Tibial nerve (tissue), 4 donors: ENCODE measurements around the gene RXFP1. TPM values are rescaled to one million over a fixed set of nuclear protein-coding genes. Genes with fewer than 3 reads are reported as not detected.

Experiments
- DNase-seq, 2 donors: peaks; one replicate each; pipeline ENCODE4 v3.0.0-alpha.2; 2019; ENCODE audit warnings: low spot score in 2 of 2
- H3K27ac ChIP-seq, 4 donors: fragments of 200-600 bp; sonication (generic) in 3 of 4; one replicate each; pipeline ENCODE4 v1.5.1; 2017 to 2019; ENCODE audit warnings: mild to moderate bottlenecking in 1 of 4
- H3K27me3 ChIP-seq, 2 donors: fragments of 200-600 bp; sonication (generic) in 1 of 2; one replicate each; pipeline versions ENCODE4 v1.5.1 to v1.6.0; 2017 to 2019
- H3K36me3 ChIP-seq, 3 donors: fragments of 200-600 bp; sonication (generic); one replicate each; pipeline ENCODE4 v1.5.1; 2018 to 2019
- H3K4me1 ChIP-seq, 4 donors: fragments of 200-600 bp; sonication (generic) in 3 of 4; one replicate each; pipeline ENCODE4 v1.5.1; 2017 to 2019
- H3K4me3 ChIP-seq, 4 donors: fragments of 200-600 bp; sonication (generic) in 3 of 4; one replicate each; pipeline ENCODE4 v1.5.1; 2017 to 2019; ENCODE audit warnings: mild to moderate bottlenecking in 1 of 4, moderate library complexity in 1 of 4
- H3K9me3 ChIP-seq, 4 donors: fragments of 200-600 bp; sonication (generic) in 3 of 4; one replicate each; pipeline ENCODE4 v1.5.1; 2017 to 2019
- EP300 ChIP-seq, 2 donors: sonication (generic); formaldehyde crosslinking; IDR thresholded peaks; one replicate each; pipeline ENCODE4 v1.6.1; 2017; ENCODE audit warnings: antibody characterized with exemption in 2 of 2, mild to moderate bottlenecking in 1 of 2
- POLR2A ChIP-seq, 2 donors: fragments of 450-650 bp; IDR thresholded peaks; one replicate each; pipeline ENCODE4 v1.6.1; 2017; ENCODE audit warnings: antibody characterized with exemption in 2 of 2, mild to moderate bottlenecking in 2 of 2, moderate library complexity in 2 of 2
- WGBS, 2 donors: methylation state at CpG; one replicate each; pipeline ENCODE4 v1.1.5; 2018; 5-methylcytosine and 5-hydroxymethylcytosine counted together
- total RNA-seq, 4 donors: library from RNA; depleted of rRNA; stranded (reverse); fragments of >200 nt; gene quantifications; one replicate each; pipeline ENCODE4 v1.1.0, GENCODE V29; 2016
- TF ChIP-seq, protein P1 (sequence below), 5 experiments: fragments of 200-600 bp in 3 of 5; fragments of 450-650 bp in 2 of 5; sonication (generic) in 3 of 5; IDR thresholded peaks; one replicate each; pipeline ENCODE4 v1.5.1; 2016 to 2019; ENCODE audit warnings: antibody characterized with exemption in 5 of 5, mild to moderate bottlenecking in 3 of 5, moderate library complexity in 2 of 5

The RXFP1 gene
- total RNA-seq, 4 donors from 2014 or later, result not detected

GRCh38 chr4:158527516-158527915, 5.8 kb downstream of the RXFP1 start:
- Histone ChIP-seq H3K4me3 (no peak overlapping the region), H3K4me1 (no peaks in the 10 kb centered on the region), H3K36me3 (no peaks in the 10 kb centered on the region), H3K27me3 (no peaks in the 10 kb centered on the region), H3K9me3 (no peaks in the 10 kb centered on the region), H3K27ac (no peak overlapping the region)
- 92 to 100% methylated on average over 1 of the region's 1 CpG for WGBS, 2 donors
- TF ChIP-seq, protein P1, sequence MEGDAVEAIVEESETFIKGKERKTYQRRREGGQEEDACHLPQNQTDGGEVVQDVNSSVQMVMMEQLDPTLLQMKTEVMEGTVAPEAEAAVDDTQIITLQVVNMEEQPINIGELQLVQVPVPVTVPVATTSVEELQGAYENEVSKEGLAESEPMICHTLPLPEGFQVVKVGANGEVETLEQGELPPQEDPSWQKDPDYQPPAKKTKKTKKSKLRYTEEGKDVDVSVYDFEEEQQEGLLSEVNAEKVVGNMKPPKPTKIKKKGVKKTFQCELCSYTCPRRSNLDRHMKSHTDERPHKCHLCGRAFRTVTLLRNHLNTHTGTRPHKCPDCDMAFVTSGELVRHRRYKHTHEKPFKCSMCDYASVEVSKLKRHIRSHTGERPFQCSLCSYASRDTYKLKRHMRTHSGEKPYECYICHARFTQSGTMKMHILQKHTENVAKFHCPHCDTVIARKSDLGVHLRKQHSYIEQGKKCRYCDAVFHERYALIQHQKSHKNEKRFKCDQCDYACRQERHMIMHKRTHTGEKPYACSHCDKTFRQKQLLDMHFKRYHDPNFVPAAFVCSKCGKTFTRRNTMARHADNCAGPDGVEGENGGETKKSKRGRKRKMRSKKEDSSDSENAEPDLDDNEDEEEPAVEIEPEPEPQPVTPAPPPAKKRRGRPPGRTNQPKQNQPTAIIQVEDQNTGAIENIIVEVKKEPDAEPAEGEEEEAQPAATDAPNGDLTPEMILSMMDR (IDR thresholded peaks at IDR 0.05), result no peak
- TF ChIP-seq EP300 (IDR thresholded peaks at IDR 0.05) (no peak), POLR2A (IDR thresholded peaks at IDR 0.05) (no peak)
- DNase-seq, result no peak

- 76 to 80% methylated on average over 1 of the region's 1 CpG for WGBS, 2 donors
- DNase-seq, result no peak
- TF ChIP-seq POLR2A (IDR thresholded peaks at IDR 0.05) (no peak), EP300 (IDR thresholded peaks at IDR 0.05) (no peak)
- TF ChIP-seq, protein P1 (IDR thresholded peaks at IDR 0.05), result no peak
- Histone ChIP-seq H3K36me3 (no peaks in the 10 kb centered on the region), H3K4me3 (no peak overlapping the region), H3K27me3 (no peaks in the 10 kb centered on the region), H3K4me1 (no peaks in the 10 kb centered on the region), H3K9me3 (no peaks in the 10 kb centered on the region), H3K27ac (no peak overlapping the region)
These were observed 7.8 kb downstream of the RXFP1 start for GRCh38 chr4:158529505-158529904.

DNA sequence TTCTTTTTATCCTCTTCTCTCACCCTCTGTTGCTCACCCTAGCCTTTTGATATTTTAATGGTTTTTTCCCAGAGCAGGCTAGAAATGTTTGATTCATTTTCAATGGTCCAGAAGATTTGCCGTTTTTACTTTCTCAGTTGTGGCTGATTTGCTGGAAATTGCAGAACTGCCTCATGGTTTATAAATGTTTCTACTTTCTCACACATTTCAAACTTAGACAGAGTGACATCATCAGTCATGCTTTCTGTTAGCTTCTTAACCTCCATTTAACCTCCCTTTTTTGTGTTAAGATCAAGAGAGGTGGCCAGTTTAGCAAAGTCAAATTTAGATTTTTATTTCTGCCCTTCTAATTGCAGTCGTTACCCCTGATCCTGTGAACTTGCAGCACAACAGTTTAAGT, 8.7 kb downstream of the RXFP1 start:
- no peak for TF ChIP-seq EP300 (IDR thresholded peaks at IDR 0.05)
- TF ChIP-seq, protein P1 (IDR thresholded peaks at IDR 0.05), result no peak
- no peak for TF ChIP-seq POLR2A (IDR thresholded peaks at IDR 0.05)
- Histone ChIP-seq H3K4me3 (no peak overlapping the region), H3K27ac (no peak overlapping the region), H3K27me3 (no peaks in the 10 kb centered on the region), H3K4me1 (no peaks in the 10 kb centered on the region), H3K9me3 (no peaks in the 10 kb centered on the region), H3K36me3 (no peaks in the 10 kb centered on the region)
- WGBS, 2 donors, result 23 to 29% methylated on average over 2 of the region's 2 CpGs
- no peak for DNase-seq

DNA sequence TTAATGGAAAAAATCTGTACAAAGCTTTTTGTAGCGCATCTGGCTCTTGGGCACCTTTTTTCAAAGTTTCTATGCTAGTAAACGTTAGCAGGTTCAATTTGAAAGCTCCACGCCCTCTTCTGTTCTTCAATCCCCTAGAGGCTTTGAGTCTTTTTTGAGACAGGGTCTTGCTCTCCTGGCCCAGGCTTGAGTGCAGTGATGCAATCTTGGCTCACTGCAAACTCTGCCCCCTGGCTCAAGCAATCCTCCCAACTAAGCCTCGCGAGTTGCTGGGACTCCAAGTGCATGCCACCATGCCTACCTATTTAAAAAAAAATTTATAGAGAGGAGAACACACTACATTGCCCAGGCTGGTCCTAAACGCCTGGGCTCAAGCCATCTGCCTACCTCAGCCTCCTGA, 9.2 kb downstream of the RXFP1 start:
- no peaks in the 10 kb centered on the region for H3K27me3 ChIP-seq
- WGBS, 2 donors, result 71 to 75% methylated on average over 6 of the region's 6 CpGs
- H3K4me3 ChIP-seq, result no peak overlapping the region
- no peak overlapping the region for H3K27ac ChIP-seq
- no peak for DNase-seq
- TF ChIP-seq EP300 (IDR thresholded peaks at IDR 0.05), result no peak
- TF ChIP-seq, protein P1 (IDR thresholded peaks at IDR 0.05), result no peak
- no peak for TF ChIP-seq POLR2A (IDR thresholded peaks at IDR 0.05)
- H3K9me3 ChIP-seq, result no peaks in the 10 kb centered on the region
- no peaks in the 10 kb centered on the region for H3K36me3 ChIP-seq
- H3K4me1 ChIP-seq, result no peaks in the 10 kb centered on the region

DNA sequence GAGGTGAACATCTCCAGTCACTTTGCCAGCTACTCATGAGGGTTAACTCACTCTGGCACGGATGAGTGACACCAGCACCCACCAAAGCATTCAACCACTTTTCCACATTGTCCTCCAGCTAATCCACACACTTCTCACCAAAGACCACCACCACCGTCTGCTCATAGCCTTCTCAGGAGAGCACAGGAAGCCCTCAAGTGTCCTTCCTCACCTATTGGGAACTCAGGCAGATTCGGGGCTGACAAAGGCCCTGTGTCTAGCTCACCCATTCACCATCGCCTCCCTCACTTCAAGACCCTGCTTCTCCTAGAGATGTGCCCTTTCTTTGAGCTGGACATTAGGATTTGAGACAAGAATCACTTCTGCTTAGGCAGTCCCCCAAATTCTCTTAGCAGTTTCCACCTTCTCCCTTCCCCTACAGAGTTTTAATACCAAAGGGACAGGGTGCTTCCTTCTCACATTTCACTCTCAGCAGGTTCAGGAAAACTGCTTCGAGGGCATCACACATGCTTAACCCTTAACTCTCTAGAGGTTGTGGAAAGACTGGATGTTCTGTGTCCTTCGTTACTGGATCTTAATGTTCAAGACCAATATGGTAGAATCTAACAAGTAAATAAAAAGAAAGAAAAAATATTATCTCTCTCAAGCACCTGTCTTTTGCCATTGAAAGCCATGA, 11.0 kb downstream of the RXFP1 start:
- WGBS, 2 donors, result 60% methylated on average over 6 of the region's 6 CpGs

More for the DNA sequence above, 11.0 kb downstream of the RXFP1 start:
- Histone ChIP-seq H3K4me1 (no peaks in the 10 kb centered on the region), H3K4me3 (no peak overlapping the region), H3K9me3 (no peaks in the 10 kb centered on the region), H3K27ac (no peak overlapping the region), H3K27me3 (no peaks in the 10 kb centered on the region), H3K36me3 (no peaks in the 10 kb centered on the region)
- no peak for DNase-seq
- TF ChIP-seq, protein P1 (IDR thresholded peaks at IDR 0.05), result no peak
- no peak for TF ChIP-seq EP300 (IDR thresholded peaks at IDR 0.05)
- no peak for TF ChIP-seq POLR2A (IDR thresholded peaks at IDR 0.05)
